NCI-H1092 treated with DMSO at 0.1 percent for 48 hours (cell line): ENCODE results near the gene PTGDR2.

Experiments
- DNase-seq: peaks from one replicate; lab custom pipeline; 2025; lab: John Stamatoyannopoulos, UW

PTGDR2 gene

DNA sequence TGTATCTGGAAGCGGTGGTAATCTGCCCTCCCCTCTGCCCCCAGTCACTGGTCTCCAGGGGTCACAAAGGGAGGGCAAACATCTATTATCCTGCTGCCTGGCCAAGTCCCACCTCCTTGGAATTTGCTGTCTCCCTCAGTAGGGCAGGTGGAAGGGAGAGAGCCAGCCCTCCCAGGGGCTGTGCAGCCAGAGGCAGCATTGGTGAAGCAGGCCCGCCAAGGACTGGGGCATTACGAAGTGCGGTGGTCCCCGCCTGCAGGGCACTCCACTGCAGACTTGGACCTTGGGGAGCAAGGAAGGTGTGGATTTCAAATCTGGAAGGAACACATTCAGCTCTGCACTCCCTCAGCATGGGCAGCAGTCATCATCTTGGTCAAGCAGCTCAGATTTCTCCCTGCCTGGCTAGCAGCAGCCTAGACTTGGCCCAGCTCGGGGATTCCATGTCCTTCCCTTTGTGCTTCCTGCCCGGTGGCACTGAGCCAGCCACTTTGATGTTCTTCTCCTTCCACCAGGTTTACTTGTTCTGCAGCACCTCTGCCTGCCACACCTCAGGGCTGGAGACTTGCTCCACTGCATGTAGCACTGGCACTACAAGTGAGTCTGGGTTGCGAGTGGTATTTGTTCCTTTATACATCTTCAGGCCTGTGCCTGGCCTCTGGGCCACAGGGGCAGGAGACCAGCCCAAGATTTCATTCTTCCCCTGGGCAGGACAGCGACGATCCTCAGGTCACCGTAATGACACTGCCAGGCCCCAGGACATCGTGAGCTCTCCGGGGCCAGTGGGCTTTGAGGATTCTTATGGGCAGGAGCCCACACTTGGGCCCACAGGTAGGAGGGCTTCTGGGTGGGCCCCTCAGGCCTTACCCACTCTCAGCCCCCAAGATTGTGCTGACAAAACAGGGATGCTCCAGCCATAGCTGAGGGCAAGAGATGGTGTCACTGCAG is 18.9 kb upstream of the PTGDR2 start:
- DNase-seq = no peak

DNA sequence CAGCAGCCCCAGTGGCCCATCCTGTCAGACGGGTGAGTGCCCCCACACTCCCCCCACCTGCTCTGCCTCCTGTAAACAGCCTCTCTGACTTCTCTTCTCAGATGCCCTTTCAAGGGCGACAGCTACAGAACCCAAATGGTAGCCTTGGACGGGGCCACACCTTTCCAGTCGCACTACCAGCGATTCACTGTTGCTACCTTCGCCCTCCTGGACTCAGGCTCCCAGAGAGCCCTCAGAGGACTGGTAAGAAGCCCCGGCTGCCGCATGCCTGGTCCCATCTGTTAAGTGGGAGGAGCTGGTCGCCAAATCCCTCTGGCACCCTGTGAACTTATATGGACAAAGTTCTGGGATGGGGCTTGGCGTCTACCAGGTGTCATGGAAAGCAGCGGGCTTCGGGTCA is 17.8 kb upstream of the PTGDR2 start:
- no peak for DNase-seq

DNA sequence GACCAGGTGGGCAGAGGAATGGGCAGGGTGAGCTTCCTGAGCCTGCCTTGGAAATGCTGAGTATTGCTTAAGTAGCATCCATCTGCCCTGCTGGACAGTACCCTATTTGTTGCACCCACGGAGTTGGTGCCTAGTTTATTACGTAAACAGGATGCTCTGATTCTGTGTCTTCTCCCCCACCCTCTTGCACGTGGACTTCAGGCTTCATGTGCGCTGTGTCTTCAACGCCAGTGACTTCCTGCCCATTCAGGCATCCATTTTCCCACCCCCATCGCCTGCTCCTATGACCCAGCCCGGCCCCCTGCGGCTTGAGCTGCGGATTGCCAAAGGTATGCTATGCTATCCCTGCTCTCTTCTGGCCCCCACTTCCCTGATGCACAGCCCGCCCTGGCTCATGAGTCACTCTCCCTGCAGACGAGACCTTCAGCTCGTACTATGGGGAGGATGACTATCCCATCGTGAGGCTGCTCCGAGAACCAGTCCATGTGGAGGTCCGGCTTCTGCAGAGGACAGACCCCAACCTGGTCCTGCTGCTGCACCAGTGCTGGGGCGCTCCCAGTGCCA is 17.3 kb upstream of the PTGDR2 start:
- DNase-seq = no peak

DNA sequence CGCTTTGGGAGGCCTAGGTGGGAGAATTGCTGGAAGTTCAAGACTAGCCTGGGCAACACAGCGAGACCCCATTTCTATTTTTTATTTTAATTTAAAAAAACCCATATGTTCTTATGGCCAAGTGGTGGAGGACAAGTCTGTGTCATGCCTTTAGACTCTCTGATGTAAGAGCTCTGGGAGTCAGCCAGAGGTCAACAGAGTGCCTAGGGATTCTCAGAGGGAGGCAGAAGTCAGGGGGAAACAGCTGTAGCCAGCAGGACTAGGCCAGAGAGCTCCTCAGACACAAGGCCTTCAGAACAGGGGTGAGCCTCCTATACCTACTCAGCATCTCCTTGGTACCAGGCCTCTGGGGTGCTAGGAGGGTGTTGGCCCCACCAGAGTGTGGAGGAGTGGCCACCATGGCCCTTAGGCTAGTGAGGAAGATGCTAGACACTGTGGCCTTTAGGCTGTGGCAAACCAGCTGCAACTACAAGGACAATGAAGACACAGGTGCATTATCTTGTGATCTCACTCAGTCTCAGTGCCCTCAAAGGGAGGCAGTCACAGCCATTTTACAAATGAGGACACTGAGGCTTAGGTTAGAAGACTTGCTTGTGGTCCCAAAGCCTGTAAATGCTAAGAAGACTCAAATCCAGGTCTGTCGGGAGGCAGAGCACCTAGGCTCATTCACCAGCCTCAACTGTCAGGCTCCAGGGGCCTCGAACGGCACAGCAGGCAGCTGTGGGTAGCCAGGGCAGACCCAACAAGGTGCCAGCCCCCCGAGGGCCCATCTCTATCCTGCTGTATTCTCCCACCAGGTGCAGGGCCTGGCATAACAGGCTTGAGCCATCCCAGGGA is 16.6 kb upstream of the PTGDR2 start:
- DNase-seq = no peak

DNA sequence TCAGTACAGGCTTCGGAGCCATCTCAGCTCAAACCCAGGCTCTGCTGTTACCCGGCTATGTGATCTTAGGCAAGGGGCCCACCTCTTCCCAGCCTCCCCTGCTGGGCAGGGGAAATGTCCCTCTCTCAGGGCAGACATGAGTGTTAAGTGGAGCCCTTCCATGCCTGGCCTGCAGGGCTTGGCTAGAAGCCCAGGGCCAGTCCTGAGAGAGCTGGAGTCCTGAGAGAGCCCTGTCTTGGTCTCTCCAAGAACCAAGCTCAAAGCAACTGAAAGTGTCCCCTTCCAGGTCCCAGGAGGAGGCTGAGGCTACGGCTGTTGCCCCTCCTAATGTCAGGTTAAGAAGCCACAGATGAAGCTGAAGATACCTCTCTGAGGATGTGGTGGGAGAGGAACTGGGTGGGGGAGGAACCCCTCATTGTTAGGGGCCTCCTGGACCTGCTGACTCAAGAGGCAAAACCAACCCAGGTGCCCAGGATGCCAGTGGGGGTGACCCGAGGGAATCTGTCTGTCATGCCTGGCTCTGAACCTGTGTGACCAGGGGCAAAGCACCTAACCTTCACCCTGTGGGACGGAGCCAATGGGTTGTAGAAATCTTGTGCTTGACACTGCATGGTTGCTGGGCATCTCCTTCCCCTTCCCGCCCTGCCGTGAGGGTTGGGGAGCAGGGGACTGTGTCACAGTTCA is 15.8 kb upstream of the PTGDR2 start:
- DNase-seq = peak; percentile 36

DNA sequence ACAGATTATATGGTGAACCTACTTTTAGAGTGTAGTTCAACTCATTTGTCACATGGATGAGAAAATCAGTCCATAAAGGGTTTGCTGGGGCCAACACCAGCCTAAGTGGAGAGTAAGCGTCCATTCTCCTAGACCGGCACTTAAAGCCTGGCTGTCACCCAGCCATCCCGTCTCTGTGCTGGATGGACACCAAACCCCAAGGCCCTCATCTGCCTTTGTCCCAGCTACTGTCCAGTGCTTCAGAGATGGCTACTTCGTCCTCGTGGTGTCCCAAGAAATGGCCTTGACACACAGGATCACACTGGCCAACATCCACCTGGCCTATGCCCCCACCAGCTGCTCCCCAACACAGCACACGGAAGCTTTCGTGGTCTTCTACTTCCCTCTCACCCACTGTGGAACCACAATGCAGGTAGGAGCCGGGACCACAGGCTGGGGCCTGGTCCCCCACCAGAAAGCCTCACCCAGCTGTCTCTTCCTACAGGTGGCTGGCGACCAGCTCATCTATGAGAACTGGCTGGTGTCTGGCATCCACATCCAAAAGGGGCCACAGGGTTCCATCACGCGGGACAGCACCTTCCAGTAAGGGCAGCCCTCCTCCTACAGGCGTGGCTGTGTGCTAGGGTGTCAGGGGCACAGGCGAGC is 15.1 kb upstream of the PTGDR2 start:
- no peak for DNase-seq

DNA sequence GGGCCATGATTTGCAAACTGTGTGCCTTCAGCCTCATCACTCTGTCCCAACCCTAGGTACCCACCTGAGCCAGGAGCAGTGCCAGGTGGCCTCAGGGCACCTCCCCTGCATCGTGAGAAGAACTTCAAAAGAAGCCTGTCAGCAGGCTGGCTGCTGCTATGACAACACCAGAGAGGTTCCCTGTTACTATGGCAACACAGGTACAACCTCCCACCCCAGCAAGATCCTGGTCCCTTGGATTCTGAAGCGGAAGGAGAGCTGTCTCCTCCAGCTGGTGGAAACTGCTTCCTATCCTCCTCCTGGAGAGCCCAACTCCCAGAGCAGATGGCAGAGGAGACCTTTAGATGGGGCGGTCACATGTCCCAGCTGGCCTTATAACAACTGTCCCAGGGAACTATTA is 14.5 kb upstream of the PTGDR2 start:
- peak; percentile 16 for DNase-seq

DNA sequence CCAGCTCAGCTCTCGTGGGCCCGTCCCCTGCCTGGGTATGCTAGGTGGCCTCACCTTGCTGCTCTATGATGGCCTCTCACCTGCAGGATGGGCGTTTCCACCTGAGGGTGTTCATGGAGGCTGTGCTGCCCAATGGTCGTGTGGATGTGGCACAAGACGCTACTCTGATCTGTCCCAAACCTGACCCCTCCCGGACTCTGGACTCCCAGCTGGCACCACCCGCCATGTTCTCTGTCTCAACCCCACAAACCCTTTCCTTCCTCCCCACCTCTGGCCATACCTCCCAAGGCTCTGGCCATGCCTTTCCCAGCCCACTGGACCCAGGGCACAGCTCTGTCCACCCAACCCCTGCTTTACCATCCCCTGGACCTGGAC is 13.7 kb upstream of the PTGDR2 start:
- DNase-seq = no peak

DNA sequence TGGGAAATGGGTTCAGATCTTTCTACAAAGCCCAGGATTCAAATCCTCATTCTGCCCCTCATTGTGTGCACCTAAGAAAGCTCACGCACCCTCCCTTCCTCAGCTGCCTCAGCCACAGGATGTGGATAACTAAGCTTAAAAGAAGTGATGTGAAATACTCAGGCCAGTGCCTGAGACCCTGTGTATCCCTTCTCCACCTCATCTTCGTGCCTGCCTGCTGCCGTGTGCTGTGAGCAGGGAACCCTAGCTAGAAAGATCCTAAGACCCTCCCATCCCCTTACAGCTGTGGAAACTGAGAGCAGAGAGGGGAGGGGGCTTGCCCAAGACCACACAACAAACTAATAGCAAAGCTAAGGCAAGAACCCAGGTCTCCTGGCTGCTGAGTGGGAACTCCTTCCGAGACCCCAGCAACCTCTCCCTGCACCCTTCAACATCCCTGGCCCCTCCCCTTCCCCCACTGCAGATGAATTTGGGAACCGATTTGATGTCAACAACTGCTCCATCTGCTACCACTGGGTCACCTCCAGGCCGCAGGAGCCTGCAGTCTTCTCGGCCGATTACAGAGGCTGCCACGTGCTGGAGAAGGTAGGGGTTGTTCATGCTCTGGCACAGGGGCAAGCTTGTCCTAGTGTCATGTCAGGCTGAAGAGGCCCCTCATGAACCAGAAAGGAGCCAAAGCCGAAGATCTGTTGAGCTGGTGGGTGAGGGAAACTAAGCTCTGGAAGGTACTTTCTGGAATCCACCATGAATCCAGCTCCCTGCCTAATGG is 13.1 kb upstream of the PTGDR2 start:
- DNase-seq = no peak

DNA sequence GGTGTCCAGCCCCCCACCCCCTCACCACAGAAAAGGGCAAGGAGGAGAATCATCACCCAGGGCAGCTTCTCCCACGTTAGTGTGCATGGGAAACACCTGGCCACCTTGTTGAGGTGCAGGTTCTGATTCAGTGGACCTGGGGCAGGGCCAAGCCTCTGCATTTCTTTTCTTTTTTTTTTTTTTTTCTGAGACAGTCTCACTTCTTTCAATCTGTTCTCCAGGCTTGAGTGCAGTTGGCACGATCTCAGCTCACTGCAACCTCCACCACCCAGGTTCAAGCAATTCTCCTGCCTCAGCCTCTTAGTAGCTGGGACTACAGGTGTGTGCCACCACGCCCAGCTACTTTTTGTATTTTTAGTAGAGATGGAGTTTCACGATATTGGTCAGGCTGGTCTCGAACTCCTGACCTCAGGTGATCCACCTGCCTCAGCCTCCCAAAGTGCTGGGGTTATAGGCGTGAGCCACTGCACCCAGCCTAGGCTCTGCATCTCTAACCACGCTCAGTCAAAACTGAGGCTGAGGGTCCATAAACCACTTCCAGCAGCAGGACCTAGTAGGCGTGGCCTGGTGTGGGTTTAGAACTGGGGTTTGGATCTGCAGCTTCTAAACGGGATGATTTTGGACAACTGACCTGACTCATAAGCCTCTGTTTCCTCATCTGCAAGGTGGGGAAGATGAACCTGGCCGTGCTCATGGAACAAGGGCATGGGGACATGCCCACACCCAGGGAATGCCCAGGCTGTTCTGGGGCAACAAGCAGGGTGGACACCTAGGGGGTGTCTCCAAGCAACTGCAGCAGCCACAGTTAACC is 12.3 kb upstream of the PTGDR2 start:
- DNase-seq = no peak

DNA sequence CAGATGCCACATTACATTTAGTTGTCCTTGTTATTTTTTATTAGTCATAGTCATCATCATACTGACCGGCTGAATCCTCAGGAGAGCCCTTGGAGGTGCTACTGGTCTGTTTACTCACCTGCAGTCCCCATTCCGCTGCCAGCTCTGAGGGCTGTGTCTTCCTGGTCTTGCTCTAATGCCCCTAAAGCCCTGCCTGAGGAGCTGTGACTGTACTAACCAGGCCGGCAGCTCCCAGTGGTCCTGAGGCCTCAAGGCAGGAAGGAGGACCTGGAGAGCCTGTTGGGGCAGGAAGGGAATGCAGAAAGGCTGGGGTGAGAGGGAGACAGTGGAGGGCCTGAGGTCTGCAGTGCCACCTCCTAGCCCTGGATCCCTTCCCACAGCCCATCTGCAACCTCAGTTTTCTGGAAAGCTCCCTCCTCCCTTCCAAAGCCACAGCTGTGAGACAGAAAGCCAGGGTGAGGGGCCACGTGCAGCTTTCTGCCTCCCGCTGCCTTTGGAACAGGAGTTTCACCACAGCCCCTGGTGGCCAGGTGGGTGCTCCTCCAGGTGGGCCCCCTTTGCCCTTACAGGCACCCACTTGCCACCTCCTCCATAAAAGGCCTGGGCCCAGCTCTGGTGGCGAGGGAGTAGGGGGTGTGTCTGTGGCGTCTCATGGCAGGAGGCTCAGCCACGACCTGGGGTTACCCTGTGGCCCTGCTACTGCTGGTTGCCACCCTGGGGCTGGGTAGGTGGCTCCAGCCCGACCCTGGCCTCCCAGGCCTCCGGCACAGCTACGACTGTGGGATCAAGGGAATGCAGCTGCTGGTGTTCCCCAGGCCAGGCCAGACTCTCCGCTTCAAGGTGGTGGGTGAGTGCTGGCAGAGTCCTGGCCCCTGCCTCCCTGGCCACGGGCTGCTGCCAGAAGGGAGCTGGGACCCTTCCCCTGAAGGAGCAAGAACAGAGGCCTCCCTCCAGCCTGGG is 11.4 kb upstream of the PTGDR2 start, which contains the start of gene ZP1:
TSS of gene ZP1 (plus strand) at position 632 of the 960 bp plus-strand sequence. CDS start at position 652, 20 bp downstream.
- DNase-seq = peak; percentile 99

DNA sequence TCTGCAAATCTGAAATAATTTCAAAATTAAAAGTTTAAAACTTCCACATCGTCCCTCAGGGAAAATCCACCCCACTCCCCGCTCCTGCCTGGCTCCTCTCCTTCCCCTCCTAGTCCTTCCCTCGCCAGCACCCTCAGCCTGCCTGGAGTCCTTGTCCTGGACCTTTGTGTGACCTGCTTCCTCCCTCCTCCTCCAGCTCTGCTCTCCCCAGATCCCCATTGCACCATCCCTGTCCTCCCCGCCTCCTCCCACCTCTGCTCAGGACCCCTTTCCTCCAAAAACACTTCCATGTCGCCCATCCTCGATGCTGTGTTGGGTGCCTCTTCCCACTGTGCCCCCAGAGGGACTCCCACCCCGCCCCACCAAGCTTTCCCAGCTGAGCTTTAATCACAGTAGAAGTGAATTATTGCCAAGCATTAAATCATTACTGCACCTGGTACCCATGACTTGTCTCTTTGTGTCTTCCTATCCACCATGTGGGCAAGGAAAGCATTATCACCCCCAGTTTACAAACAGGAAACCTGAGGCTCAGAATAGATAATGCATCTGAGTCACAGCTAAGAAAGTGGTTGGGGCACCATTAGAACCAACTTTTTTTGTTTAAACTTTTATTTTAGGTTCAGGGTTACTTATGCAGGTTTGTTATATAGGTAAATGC is 9.2 kb upstream of the PTGDR2 start:
- DNase-seq = no peak

DNA sequence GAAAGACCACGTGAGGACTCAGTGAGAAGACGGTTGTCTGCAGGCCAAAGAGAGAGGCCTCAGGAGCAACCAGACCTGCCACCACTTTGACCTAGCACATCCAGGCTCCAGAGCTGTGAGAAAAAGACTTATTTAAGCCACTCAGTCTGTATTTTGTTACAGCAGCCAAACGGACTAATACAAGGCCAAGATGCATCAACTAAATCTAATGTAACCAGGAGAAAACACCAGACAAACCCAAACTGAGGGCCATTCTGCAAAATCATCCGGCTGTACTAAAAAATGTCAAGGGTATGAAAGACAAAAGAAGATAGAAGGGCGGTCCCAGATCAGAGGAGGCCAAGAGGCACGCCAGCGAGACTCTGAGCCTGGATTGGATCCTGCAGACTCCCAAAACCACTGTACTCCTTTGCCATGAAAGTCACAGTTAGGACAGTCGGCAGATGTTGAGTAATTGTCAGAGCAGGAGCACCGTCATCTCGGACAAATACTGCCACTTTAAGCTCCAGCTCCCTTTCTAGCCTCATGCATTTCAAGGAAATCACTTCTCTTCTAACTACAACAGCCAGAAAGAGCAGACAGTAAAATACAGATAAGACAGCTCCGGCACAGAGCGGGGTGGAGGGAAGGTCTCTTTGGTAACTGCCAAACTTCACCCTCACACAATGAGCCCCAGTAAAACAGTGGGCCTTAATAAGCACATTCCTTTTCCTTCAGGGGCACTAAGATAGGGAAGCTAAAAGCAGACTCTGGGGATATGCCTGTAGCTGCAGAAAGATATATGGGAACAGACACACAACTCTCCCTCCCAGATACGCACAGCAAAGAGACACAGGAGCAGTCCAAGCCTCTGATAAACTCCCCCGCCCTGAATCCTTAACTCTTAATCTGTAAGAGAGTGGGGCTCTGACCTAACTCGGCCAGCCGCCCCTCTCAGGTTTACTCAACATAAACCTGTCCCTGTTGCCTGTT is 8.1 kb upstream of the PTGDR2 start:
- DNase-seq = no peak

DNA sequence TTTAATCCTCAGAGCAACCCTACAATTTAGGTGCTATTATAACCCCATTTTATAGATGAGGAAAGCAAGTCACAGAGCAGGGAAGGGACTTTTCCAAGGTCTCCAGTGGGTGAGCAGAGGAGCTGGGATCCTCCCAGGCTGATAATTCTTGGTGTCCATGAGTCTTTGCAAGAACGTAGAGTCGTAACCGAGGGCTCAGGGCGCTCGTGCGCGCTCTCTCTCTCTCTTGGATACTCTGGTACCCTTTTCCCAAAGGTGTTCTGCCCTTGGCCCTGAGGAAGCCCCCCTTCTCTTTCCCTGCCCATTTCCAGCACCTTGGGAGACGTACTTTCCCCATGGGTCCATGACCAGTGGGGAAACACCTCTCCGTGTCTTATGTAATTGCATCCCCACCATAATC is 6.4 kb upstream of the PTGDR2 start:
- DNase-seq = no peak

DNA sequence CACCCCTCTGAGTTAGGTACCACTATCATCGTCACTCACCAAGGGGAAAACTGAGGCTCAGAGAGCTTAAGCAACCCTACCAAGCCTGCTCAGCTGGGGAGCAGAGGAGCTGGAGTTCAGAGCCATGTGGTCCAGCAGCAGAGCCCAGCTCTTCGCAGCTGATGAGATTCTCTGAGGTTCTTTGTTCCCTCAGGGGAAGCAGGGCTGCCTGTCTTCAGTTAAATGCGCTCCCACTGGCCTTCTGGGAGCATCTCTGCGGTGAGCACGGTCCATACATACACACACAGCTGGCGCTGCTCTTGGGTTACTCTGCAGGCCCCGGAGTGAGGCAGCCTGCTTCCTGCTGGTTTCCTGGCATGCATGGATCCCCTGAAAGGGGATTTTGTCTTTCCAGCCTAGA is 5.2 kb upstream of the PTGDR2 start:
- DNase-seq = peak; percentile 68

DNA sequence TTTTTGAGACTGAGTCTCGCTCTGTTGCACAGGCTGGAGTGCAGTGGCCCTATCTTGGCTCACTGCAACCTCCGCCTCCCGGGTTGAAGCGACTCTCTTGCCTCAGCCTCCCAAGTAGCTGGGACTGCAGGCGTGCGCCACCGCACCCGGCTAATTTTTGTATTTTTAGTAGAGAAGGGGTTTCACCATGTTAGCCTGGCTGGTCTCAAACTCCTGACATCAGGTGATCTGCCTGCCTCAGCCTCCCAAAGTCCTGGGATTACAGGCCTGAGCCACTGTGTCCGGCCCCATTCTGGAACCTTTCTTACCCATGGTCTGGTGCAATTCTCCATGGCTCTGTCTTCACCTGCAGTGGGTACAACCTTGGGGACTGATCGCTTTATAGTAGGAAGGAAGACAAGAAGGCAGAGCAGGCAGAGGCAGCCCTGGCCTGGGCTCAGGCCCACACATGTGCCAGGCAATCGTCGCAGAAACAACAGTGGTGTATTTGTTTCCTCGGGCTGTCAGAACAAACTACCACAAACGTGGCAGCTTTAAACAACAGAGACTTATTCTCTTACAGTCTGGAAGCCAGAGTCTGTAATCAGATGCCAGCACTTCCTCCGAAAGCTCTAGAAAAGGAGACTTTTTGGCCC is 4.0 kb upstream of the PTGDR2 start:
- no peak for DNase-seq
